Pulmonary artery endothelial cell (primary cell): ENCODE measurements around the gene GGACT. TPM values are rescaled to one million over a fixed set of nuclear protein-coding genes. Genes with fewer than 3 reads are reported as not detected.
A peak's percentile ranks its signal among the peaks of the same experiment; 100 is the strongest.
"Not testable (repeated sequence)": the region's sequence is repeated elsewhere in the genome, so short reads cannot be mapped to it uniquely, and the experiment has no call there.

Source experiments
- DNase-seq: peaks from one replicate; pipeline ENCODE4 v3.0.0-alpha.2; 2011; ENCODE audit warnings: low read depth, low spot score
- total RNA-seq: library from RNA; depleted of rRNA; stranded (reverse); fragments of >200 nt; gene quantifications from 2 replicates; pipeline ENCODE4 v1.2.3, GENCODE V29; 2014

GGACT gene
- 2.3 and 7.6 TPM in 2 replicates for total RNA-seq

GRCh38 chr13:100588331-100589177, at the start of gene GGACT:
Gene GGACT, minus strand, starts transcription at chr13:100588789. Its CDS starts 56,198 bp downstream, at chr13:100532591.
- peak; percentile 24 for DNase-seq

GRCh38 chr13:100637796-100638195, 49.2 kb upstream of the GGACT start:
- DNase-seq = no peak

GRCh38 chr13:100637380-100637779, 48.8 kb upstream of the GGACT start:
- no peak for DNase-seq

- DNase-seq = no peak
These were observed 47.9 kb upstream of the GGACT start for GRCh38 chr13:100636441-100636840.

GRCh38 chr13:100636004-100636403, 47.4 kb upstream of the GGACT start:
- DNase-seq = no peak

- no peak for DNase-seq
These were observed 46.1 kb upstream of the GGACT start for GRCh38 chr13:100634696-100635095.

- no peak for DNase-seq
These were observed 44.9 kb upstream of the GGACT start for GRCh38 chr13:100633461-100633860.

GRCh38 chr13:100630555-100630954, 42.0 kb upstream of the GGACT start:
- DNase-seq = no peak

GRCh38 chr13:100627120-100627519, 38.5 kb upstream of the GGACT start:
- DNase-seq = no peak

GRCh38 chr13:100625447-100625846, 36.9 kb upstream of the GGACT start:
- DNase-seq = no peak

- no peak for DNase-seq
These were observed 32.2 kb upstream of the GGACT start for GRCh38 chr13:100620792-100621191.

- no peak for DNase-seq
These were observed 31.4 kb upstream of the GGACT start for GRCh38 chr13:100619940-100620339.

GRCh38 chr13:100618897-100619296, 30.3 kb upstream of the GGACT start:
- DNase-seq = not testable (repeated sequence)

- DNase-seq = no peak
These were observed 24.4 kb upstream of the GGACT start for GRCh38 chr13:100613031-100613430.

- no peak for DNase-seq
These were observed 23.3 kb upstream of the GGACT start for GRCh38 chr13:100611678-100612492.

GRCh38 chr13:100610391-100611347, 22.1 kb upstream of the GGACT start:
- no peak for DNase-seq

GRCh38 chr13:100608906-100609305, 20.3 kb upstream of the GGACT start:
- DNase-seq = no peak

- DNase-seq = no peak
These were observed 19.9 kb upstream of the GGACT start for GRCh38 chr13:100608489-100608888.

GRCh38 chr13:100604918-100605710, 16.5 kb upstream of the GGACT start:
- no peak for DNase-seq

GRCh38 chr13:100602493-100603111, 14.0 kb upstream of the GGACT start:
- DNase-seq = no peak
